NCI-H748 (cell line): ENCODE results near the gene PCDHGB5.
"Not testable (repeated sequence)": the region's sequence is repeated elsewhere in the genome, so short reads cannot be mapped to it uniquely, and the experiment has no call there.

Experiments
- DNase-seq: peaks from one replicate; lab custom pipeline; 2025; ENCODE audit not compliant: unreplicated experiment; lab: John Stamatoyannopoulos, UW

The PCDHGB5 gene

DNA sequence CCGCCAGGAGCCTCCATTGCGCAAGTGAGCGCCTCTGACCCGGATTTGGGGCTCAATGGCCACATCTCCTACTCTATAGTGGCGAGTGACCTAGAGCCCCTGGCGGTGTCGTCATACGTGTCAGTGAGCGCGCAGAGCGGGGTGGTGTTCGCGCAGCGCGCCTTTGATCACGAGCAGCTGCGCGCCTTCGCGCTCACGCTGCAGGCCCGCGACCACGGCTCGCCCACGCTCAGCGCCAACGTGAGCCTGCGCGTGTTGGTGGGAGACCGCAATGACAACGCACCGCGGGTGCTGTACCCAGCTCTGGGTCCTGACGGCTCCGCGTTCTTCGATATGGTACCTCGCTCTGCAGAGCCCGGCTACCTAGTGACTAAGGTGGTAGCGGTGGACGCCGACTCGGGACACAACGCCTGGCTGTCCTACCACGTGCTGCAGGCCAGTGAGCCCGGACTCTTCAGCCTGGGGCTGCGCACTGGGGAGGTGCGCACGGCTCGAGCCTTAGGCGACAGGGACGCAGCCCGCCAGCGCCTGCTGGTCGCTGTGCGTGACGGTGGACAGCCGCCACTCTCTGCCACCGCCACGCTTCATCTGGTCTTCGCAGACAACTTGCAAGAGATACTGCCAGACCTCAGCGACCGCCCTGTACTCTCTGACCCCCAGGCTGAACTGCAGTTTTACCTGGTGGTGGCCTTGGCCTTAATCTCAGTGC lies 12.0 kb downstream of the PCDHGB5 start:
- no peak for DNase-seq

- DNase-seq, result no peak
Measured at GRCh38 chr5:141411575-141411974, 13.8 kb downstream of the PCDHGB5 start.

- DNase-seq, result peak; percentile 81
Measured at GRCh38 chr5:141412854-141413539, 15.2 kb downstream of the PCDHGB5 start, which contains the start of gene PCDHGA10. PCDHGA10 (plus strand) TSS chr5:141412987; CDS start chr5:141413176, 189 bp downstream.

DNA sequence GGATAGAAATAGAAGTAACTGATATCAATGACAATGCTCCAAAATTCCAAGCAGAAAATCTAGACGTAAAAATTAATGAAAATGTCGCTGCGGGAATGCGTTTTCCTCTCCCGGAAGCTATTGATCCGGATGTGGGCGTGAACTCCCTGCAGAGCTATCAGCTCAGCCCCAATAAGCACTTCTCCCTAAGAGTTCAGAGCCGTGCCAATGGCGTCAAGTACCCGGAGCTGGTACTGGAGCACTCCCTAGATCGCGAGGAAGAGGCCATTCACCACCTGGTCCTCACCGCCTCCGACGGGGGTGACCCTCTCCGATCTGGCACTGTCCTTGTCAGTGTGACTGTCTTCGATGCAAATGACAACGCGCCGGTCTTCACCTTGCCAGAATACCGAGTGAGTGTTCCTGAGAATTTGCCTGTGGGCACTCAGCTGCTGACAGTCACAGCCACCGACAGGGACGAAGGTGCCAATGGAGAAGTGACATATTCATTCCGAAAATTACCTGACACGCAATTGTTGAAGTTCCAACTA lies 15.9 kb downstream of the PCDHGB5 start:
- peak; percentile 50 for DNase-seq

GRCh38 chr5:141414548-141415274 lies 17.0 kb downstream of the PCDHGB5 start:
- DNase-seq, result not testable (repeated sequence)

- not testable (repeated sequence) for DNase-seq
Measured at GRCh38 chr5:141415275-141415618, 17.5 kb downstream of the PCDHGB5 start.

- DNase-seq, result not testable (repeated sequence)
Measured at GRCh38 chr5:141417494-141418172, 19.9 kb downstream of the PCDHGB5 start, which contains the start of gene PCDHGB7. PCDHGB7 (plus strand) TSS chr5:141417677; CDS start chr5:141417860, 183 bp downstream.

- no peak for DNase-seq
Measured at GRCh38 chr5:141419074-141419880, 21.5 kb downstream of the PCDHGB5 start.

- no peak for DNase-seq
Measured at GRCh38 chr5:141420855-141421488, 23.2 kb downstream of the PCDHGB5 start, which contains the start of gene PCDHGA11. PCDHGA11 (plus strand) TSS chr5:141421051; CDS start chr5:141421228, 177 bp downstream.

DNA sequence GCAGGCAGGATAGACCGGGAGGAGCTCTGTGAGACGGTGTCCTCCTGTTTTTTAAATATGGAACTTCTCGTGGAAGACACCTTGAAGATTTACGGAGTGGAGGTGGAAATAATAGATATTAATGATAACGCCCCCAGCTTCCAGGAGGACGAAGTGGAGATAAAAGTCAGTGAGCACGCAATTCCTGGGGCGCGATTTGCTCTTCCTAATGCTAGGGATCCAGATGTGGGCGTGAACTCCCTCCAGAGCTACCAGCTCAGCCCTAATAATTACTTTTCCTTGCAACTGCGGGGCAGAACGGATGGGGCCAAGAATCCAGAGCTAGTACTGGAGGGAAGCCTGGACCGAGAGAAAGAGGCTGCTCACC lies 23.7 kb downstream of the PCDHGB5 start:
- no peak for DNase-seq

GRCh38 chr5:141422742-141423291 lies 25.1 kb downstream of the PCDHGB5 start:
- DNase-seq, result no peak

DNA sequence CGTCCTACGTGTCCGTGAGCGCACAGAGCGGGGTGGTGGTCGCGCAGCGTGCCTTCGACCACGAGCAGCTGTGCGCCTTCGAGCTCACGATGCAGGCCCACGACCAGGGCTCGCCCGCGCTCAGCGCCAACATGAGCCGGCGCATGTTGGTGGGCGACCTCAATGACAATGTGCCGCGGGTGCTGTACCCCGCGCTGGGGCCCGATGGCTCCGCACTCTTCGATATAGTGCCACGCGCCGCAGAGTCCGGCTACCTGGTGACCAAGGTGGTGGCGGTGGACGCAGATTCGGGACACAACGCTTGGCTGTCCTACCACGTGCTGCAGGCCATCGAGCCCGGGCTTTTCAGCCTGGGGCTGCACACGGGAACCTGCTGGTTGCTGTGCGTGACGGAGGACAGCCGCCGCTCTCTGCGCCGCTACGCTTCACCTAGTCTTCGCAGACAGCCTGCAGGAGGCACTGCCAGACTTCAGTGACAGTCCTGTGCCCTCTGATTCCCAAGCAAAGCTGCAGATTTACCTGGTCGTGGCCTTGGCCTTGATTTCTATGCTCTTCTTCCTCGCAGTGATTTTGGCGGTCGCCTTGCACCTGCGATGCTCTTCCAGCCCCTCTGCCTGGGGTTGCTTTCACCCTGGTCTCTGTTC lies 30.2 kb downstream of the PCDHGB5 start:
- DNase-seq, result no peak

GRCh38 chr5:141430332-141431113 lies 32.8 kb downstream of the PCDHGB5 start, which contains the start of gene PCDHGA12:
PCDHGA12 (plus strand) TSS chr5:141430507; CDS start chr5:141430760, 253 bp downstream.
- no peak for DNase-seq

DNA sequence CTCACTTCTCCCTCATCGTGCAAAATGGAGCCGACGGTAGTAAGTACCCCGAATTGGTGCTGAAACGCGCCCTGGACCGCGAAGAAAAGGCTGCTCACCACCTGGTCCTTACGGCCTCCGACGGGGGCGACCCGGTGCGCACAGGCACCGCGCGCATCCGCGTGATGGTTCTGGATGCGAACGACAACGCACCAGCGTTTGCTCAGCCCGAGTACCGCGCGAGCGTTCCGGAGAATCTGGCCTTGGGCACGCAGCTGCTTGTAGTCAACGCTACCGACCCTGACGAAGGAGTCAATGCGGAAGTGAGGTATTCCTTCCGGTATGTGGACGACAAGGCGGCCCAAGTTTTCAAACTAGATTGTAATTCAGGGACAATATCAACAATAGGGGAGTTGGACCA lies 33.5 kb downstream of the PCDHGB5 start:
- DNase-seq, result no peak

- DNase-seq, result not testable (repeated sequence)
Measured at GRCh38 chr5:141432308-141432707, 34.6 kb downstream of the PCDHGB5 start.

- not testable (repeated sequence) for DNase-seq
Measured at GRCh38 chr5:141432726-141433125, 35.0 kb downstream of the PCDHGB5 start.

DNA sequence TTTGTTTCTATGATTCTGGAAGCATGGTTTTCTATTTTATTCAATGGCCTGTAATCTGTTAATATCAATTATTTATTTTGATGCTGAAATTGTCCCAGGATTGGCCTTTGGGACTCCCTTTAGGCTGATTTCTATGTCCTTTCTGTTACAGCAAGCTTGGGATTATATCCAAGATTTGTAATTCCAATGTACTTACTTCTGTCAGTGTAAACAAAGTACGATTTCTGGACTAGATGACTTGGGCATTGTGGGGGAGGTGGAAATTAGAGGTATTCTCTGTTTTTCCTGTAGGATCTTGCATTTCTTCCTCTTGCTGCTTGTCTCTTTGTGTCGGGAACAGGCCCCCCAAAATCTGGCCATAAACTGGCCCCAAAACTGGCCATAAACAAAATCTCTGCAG lies 36.3 kb downstream of the PCDHGB5 start:
- DNase-seq, result no peak

DNA sequence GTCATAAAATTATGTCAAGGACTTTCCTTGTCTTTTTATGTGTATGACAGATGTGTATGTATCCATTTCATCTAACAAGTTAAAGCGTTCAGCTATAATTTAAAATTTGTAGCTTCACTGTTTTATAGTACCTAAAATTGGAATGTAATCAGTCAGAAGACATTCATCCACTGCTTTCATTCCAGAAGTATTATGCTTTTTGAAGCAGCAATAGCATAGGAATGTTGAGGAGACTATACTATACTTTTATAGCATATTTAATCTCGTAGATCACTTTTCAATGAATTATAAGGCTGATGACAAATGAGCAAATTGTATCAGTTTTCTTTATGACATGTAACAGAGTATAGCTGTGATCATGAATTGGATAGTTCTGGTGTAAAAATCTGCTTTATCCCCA lies 39.5 kb downstream of the PCDHGB5 start:
- DNase-seq, result no peak
